Measurements from ENCODE around the gene F5.
A peak's percentile ranks its signal among the peaks of the same experiment; 100 is the strongest.

The F5 gene

GRCh38 chr1:169586067-169586394 is 250 bp downstream of the F5 start:
- DNase-seq: no peak

DNA sequence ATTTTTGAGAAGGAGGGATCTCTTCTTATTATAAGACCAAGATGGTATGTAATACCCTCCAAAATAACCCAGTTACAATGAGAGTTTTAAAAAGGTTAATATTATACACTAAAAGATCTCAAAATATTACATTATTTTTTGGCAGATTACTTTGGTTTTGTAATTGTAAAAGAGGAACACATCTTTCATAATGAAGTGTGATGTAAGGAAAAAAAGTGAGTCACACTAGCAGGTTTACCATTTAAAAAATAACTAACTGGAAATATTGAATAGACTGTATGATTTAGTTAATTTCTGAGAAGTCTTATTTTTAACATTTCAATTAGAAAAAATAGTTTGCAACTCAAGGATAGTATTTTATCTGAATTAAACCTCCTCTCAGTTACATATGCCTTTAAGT is 1.1 kb downstream of the F5 start:
- no peak for DNase-seq

- no peak for DNase-seq
These were observed 1.7 kb downstream of the F5 start for GRCh38 chr1:169584483-169585144.

GRCh38 chr1:169577981-169578738 is 8.1 kb downstream of the F5 start:
- no peak for DNase-seq

DNA sequence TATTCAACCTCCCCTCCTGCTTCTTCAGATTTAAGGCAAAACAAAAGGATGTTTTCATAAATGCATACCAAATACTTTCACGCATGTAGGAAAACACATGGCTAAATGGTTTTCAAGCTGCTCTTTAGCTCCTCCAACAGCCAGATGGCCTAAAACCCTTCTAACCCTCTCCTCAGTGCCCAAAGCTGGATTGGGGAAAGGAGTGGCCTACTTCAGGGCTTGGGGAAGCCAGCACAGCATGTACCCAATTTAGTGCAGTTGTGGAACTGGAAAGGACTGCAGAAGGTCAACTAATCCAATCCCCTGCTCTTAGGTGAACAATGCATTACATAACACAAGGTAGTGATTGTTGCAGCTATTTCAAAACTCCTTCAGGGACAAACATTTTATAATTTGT is 9.3 kb downstream of the F5 start:
- no peak for DNase-seq

GRCh38 chr1:169576241-169576934 is 9.9 kb downstream of the F5 start:
- DNase-seq: no peak

DNA sequence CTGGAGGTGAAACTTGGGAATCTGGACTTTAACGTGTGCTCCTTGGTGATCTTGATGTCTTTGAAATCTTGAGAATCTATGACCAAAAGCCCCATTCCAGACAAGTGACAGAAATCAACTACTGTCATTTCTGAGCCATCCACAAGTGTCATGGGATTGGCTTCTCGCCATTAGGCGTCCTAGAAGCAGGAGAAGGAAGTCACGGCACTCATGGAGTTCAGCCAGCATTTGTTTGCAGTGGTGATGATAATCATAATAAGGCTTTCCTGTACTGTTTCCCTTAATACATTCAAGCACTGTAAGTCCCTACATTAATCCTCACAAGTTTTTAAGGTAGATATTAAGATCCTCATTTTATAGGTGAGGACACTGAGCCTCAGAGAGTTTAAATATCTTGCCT is 11.9 kb downstream of the F5 start:
- DNase-seq: no peak

GRCh38 chr1:169572187-169572586 is 14.1 kb downstream of the F5 start:
- DNase-seq: no peak

DNA sequence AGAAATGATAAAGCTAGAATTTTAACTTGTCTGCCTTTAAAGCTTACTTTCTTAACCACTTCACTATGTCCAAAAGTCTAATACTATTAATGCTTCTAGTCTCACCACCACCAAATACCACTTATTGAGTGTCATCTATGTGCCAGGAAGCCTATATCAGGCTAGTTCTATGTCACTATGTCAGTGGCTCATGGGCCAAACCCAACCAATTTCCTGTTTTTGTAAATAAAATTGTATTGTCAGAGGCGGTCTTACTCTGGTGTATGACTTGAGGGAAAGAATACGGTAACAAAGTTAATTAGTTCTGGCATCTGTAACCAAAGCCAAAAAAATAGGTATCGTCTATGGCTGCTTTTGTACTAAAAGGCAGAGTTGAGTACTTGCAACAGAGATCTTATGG is 14.8 kb downstream of the F5 start:
- DNase-seq: no peak

- DNase-seq: no peak
These were observed 16.1 kb downstream of the F5 start for GRCh38 chr1:169570172-169570574.

DNA sequence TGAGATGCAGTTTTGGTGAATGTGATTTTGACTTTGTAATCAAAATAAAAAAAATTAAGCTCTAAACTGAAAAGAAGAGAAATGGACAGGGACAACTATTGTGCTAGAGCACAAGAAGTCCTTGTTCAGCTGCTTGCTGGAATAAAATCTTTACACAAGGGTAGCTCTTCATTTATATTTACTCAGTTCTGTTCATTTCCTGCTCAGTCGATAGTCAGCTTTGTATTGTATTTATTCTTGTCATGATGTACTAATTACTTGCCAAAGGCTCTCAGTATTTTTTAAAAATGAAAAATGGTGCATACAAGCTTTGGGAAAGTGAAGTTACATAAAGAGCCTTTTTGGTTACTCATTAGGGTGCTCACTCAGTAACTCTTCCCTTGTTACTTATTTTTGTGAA is 17.8 kb downstream of the F5 start:
- DNase-seq: no peak

DNA sequence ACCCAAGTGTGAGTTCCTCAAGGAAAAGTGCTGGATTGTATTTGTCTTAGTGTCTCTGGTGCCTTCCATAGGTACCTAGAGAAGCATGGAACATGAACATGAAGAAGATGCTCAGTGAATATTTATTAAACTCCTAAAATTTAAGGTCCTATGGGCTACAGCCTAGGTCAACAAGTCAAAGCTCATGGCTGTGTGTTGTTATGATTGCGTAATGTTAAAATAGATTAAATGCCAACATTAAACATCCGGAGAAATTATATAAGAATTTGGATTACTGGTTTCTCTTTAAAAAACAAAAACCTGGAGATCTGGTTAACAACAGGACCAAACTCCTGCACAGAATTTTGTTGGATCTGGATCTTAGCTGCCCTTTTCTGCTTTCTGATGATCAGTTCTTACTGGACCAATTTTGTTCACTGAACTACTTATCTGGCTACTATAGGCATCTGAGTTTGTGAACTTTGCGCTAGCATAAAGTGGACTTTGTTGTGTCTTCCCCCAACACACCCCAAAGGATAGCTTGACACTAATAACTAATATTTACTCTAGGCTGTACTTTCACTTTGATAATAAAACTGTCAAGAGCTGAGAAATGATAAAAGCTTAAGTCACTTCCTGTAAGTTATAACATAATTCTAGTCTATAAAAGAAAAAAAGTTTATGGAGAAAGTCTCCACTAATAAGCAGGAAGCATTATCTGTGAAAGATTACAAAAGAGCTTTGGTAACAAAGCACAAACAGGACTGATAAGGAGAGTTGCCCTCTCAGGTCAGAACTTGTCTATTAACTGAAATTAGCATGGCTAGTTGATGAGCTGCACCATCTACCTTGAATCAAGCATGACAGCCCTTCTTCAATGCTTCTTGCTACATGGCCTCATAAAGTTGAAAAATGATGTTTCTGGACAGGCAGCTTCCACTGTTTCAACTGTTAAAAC is 20.7 kb downstream of the F5 start:
- no peak for DNase-seq

DNA sequence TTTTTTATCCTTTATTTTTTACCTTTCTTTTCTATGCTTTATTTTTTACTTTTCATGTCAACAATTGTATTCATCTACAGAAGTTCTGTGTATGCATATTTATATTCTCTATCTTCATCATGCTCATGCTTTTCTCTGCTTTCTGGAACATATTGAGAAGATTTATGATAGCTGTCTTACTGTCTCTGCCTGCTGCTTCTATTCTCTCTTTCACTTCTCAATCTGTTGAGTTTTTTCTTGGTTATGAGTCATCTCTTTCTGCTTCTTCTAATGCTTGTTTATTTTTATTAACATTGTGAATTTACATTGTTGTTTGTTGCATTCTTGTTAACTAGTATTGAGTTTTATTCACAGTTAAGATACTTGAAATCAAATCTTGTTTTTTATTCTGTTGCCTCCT is 22.6 kb downstream of the F5 start:
- DNase-seq: no peak

GRCh38 chr1:169563019-169563615 is 23.2 kb downstream of the F5 start:
- DNase-seq: no peak

DNA sequence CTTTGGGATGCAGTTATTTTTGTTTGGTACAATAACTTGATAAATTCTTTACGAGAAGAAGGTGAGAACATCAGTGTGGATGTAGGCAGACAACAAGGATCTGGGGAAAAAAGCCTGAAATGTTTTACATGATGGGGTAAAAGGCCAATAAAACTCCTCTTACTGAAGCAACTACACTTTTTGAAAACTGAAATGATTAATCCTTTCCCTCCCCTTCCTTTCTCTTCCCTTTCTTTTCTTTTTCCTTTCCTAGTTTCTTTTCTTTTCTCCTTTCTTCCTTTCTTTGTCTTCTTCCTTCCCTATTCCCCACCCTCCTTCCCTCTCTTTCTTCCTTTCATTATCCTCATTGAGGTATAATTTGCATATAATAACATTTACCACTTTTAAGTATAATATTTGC is 24.6 kb downstream of the F5 start:
- no peak for DNase-seq

DNA sequence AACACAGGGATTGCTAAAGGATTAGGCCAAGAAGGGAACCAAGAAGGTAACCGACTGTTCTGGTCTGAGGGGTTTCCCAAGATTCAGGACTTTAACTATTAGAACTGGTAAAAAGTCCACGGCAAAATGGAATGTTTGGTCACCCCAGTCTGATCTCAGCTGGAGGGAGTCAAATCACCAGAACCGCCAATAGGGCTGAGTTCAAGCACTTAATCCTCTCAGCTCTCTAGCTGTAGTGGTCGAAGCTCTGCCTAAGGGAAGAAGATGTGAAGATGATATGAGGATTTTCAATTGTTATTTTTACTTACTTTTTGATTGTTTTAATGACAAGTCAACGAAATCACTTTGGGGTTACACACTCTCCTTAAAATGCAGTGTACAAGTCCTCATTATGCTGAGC is 29.1 kb downstream of the F5 start:
- DNase-seq: no peak

- DNase-seq: peak; percentile 26
These were observed 36.0 kb downstream of the F5 start for GRCh38 chr1:169550294-169550693.

GRCh38 chr1:169548282-169548681 is 38.0 kb downstream of the F5 start:
- no peak for DNase-seq

GRCh38 chr1:169546087-169546995 is 39.9 kb downstream of the F5 start:
- peak; percentile 66 for DNase-seq

GRCh38 chr1:169545472-169545871 is 40.8 kb downstream of the F5 start:
- no peak for DNase-seq

DNA sequence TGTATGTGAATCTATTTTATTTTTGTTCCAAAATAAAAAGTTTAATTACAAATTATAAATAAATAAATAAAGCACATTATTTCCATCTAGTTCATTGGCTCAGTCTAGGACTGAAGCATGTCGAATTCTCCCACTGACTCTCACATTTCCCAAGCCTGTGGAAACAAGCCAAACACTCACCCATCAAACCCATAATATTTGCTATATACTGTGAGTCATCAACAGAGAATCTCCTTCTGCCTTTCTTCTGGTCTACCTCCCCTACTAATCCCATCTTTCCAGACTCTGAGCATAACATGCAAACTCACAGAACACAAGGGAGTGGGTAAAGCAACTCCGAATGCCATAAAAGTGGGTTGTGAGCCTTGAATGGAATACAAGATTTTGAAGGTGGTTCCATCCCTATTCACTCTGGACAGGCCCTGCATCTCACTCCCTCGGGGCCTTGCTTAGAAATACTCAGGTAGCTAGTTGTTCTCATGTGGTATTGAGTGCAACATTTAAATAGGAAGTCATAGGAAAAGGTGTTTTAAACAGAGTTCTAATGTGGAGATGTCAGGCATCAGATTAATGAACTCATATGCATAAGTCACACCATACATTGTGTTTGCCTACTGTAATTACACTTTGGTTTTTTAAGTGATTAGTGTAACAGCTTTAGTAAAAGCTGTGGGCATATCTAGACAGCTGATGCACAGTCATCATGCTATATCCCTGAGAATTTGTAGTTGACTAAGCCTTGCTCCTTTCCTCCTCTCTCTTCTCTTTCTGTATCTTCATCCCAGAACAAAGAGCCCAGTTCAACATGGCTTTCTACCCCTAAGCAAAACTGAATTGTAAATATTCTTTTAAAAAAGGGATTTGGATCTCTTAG is 47.0 kb downstream of the F5 start:
- no peak for DNase-seq

Data from NCI-H1436 (cell line).